K562 (cell line): ENCODE measurements around the gene KIF17. TPM values are rescaled to one million over a fixed set of nuclear protein-coding genes. Genes with fewer than 3 reads are reported as not detected.

Experiments
- ATF4 ChIP-seq: fragments of 450-650 bp; formaldehyde crosslinking; IDR thresholded peaks from 2 replicates; pipeline ENCODE4 v1.4.0; 2022; ENCODE audit warnings: mild to moderate bottlenecking, moderate library complexity
- CREB5 ChIP-seq: fragments of 250-450 bp; sonication (Bioruptor Pico); IDR thresholded peaks from 2 replicates; pipeline ENCODE4 v1.5.0; 2020; ENCODE audit warnings: mild to moderate bottlenecking
- HDAC2 ChIP-seq: fragments of 450-650 bp; IDR thresholded peaks from 2 replicates; pipeline ENCODE4 v1.6.1; 2016; ENCODE audit warnings: mild to moderate bottlenecking
- KLF1 ChIP-seq: fragments of 450-650 bp; IDR thresholded peaks from 2 replicates; pipeline ENCODE4 v1.6.1; 2016; ENCODE audit warnings: missing genetic modification characterization, missing compliant biosample characterization
- LCOR ChIP-seq: sonication (generic); formaldehyde crosslinking; IDR thresholded peaks from 2 replicates; pipeline ENCODE4 v1.8.0; 2022; ENCODE audit warnings: mild to moderate bottlenecking, missing genetic modification reagents
- MED1 ChIP-seq: sonication (generic); formaldehyde crosslinking; IDR thresholded peaks from 2 replicates; pipeline ENCODE4 v1.8.1; 2023; ENCODE audit warnings: missing genetic modification reagents, borderline replicate concordance
- PCBP1 ChIP-seq: fragments of 200-400 bp; formaldehyde crosslinking; IDR thresholded peaks from 2 replicates; pipeline ENCODE4 v1.6.1; 2018; ENCODE audit warnings: mild to moderate bottlenecking, low read depth, low read length; ENCODE audit not compliant: poor library complexity, severe bottlenecking
- PHF21A ChIP-seq: fragments of 450-650 bp; IDR thresholded peaks from 2 replicates; pipeline ENCODE4 v1.6.1; 2017; ENCODE audit warnings: low read depth, borderline replicate concordance
- TSHZ1 ChIP-seq: fragments of 250-450 bp; sonication (Bioruptor Pico); IDR thresholded peaks from 2 replicates; pipeline ENCODE4 v1.4.0; 2020; ENCODE audit warnings: mild to moderate bottlenecking, moderate library complexity
- ZNF639 ChIP-seq, 2 experiments: fragments of 200-800 bp in 1 of 2; sonication (Bioruptor generic) in 1 of 2; sonication (generic) in 1 of 2; formaldehyde crosslinking in 1 of 2; IDR thresholded peaks in 1 of 2; conservative IDR thresholded peaks in 1 of 2; 2 replicates each; pipeline versions ENCODE4 v1.5.0 to v1.6.1; 2016 to 2020; ENCODE audit warnings: missing compliant biosample characterization in 1 of 2, missing genetic modification characterization in 1 of 2, missing genetic modification reagents in 1 of 2
- ZNF76 ChIP-seq: fragments of 250-450 bp; sonication (Bioruptor Pico); IDR thresholded peaks from 2 replicates; pipeline ENCODE4 v1.4.0; 2020; ENCODE audit warnings: mild to moderate bottlenecking, moderate library complexity, borderline replicate concordance
- polyA plus RNA-seq, 8 experiments: library from polyadenylated mRNA; depleted of rRNA in 4 of 8; stranded (reverse) in 5 of 8; unstranded in 3 of 8; fragments of >200 nt; fragmentation: Nextera tagmentation in 2 of 8; fragmentation: Illumina TruSeq in 1 of 8; extraction: Ambion mirVana in 2 of 8; extraction: Trizol in 1 of 8; gene quantifications; 2 replicates each; pipeline versions ENCODE4 v1.2.1 to v1.2.3, GENCODE V29; 2011 to 2014; ENCODE audit warnings: inconsistent platforms in 1 of 8, missing spikeins in 1 of 8
- total RNA-seq, 7 experiments: library from RNA; depleted of rRNA in 6 of 7; stranded (reverse); fragments of >200 nt in 6 of 7; fragmentation: Illumina TruSeq in 2 of 7; extraction: Trizol in 2 of 7; gene quantifications; 2 replicates each; pipeline versions ENCODE4 v1.2.1 to v1.2.3, GENCODE V29; 2011 to 2021; ENCODE audit warnings: low replicate concordance in 1 of 7
- TF ChIP-seq, protein P1 (sequence below): fragments of 250-450 bp; sonication (Bioruptor Pico); IDR thresholded peaks from 2 replicates; pipeline ENCODE4 v1.4.0; 2020; ENCODE audit warnings: mild to moderate bottlenecking, moderate library complexity, borderline replicate concordance
- TF ChIP-seq, protein P2 (sequence below), 2 experiments: fragments of 450-650 bp in 1 of 2; IDR thresholded peaks; 2 replicates each; pipeline ENCODE4 v1.6.1; 2011 to 2017; ENCODE audit warnings: low read depth in 2 of 2, antibody characterized with exemption in 1 of 2, borderline replicate concordance in 1 of 2, low read length in 1 of 2, mild to moderate bottlenecking in 1 of 2, mixed read lengths in 1 of 2; ENCODE audit not compliant: control insufficient read depth in 1 of 2

The KIF17 gene
- total and polyA plus RNA-seq, 9 of the 15 experiments (the other 6 are each of a cell fraction or from before 2014, with no cell fraction given), result 0.04 to 0.47 (median 0.18) TPM; not detected in 5

- TF ChIP-seq CREB5 (CRISPR knock-in tag), result no peak
- TF ChIP-seq HDAC2, result no peak
- TF ChIP-seq PHF21A, result no peak
- no peak for TF ChIP-seq LCOR
- no peak for TF ChIP-seq ZNF639 (CRISPR knock-in tag; conservative IDR thresholded peaks at IDR 0.05 in 1 of 2, IDR thresholded peaks at IDR 0.05 in 1 of 2)
- no peak for TF ChIP-seq ZNF76 (CRISPR knock-in tag)
- no peak for TF ChIP-seq PCBP1
- TF ChIP-seq TSHZ1 (CRISPR knock-in tag), result no peak
- TF ChIP-seq, protein P1, sequence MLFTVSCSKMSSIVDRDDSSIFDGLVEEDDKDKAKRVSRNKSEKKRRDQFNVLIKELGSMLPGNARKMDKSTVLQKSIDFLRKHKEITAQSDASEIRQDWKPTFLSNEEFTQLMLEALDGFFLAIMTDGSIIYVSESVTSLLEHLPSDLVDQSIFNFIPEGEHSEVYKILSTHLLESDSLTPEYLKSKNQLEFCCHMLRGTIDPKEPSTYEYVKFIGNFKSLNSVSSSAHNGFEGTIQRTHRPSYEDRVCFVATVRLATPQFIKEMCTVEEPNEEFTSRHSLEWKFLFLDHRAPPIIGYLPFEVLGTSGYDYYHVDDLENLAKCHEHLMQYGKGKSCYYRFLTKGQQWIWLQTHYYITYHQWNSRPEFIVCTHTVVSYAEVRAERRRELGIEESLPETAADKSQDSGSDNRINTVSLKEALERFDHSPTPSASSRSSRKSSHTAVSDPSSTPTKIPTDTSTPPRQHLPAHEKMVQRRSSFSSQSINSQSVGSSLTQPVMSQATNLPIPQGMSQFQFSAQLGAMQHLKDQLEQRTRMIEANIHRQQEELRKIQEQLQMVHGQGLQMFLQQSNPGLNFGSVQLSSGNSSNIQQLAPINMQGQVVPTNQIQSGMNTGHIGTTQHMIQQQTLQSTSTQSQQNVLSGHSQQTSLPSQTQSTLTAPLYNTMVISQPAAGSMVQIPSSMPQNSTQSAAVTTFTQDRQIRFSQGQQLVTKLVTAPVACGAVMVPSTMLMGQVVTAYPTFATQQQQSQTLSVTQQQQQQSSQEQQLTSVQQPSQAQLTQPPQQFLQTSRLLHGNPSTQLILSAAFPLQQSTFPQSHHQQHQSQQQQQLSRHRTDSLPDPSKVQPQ, result no peak
- TF ChIP-seq, protein P2, sequence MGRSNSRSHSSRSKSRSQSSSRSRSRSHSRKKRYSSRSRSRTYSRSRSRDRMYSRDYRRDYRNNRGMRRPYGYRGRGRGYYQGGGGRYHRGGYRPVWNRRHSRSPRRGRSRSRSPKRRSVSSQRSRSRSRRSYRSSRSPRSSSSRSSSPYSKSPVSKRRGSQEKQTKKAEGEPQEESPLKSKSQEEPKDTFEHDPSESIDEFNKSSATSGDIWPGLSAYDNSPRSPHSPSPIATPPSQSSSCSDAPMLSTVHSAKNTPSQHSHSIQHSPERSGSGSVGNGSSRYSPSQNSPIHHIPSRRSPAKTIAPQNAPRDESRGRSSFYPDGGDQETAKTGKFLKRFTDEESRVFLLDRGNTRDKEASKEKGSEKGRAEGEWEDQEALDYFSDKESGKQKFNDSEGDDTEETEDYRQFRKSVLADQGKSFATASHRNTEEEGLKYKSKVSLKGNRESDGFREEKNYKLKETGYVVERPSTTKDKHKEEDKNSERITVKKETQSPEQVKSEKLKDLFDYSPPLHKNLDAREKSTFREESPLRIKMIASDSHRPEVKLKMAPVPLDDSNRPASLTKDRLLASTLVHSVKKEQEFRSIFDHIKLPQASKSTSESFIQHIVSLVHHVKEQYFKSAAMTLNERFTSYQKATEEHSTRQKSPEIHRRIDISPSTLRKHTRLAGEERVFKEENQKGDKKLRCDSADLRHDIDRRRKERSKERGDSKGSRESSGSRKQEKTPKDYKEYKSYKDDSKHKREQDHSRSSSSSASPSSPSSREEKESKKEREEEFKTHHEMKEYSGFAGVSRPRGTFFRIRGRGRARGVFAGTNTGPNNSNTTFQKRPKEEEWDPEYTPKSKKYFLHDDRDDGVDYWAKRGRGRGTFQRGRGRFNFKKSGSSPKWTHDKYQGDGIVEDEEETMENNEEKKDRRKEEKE (IDR thresholded peaks at IDR 0.05; ENCODE audit: borderline replicate concordance in 1 of 2, control insufficient read depth in 1 of 2, low read depth in 2 of 2, low read length in 1 of 2), result no peak
- TF ChIP-seq ATF4 (CRISPR knock-in tag), result no peak
- TF ChIP-seq MED1 (CRISPR knock-in tag), result no peak
- TF ChIP-seq KLF1 (tag), result no peak
These were observed 77.6 kb downstream of the KIF17 start (continued) for GRCh38 chr1:20640183-20640597.
